Stimulated activated naive CD4-positive, alpha-beta T cell treated with Interleukin-2 at 50 U/mL for 16 hours (primary cell): ENCODE measurements around the gene COL28A1.

ENCODE experiments used
- DNase-seq: peaks from one replicate; lab custom pipeline; 2025; lab: John Stamatoyannopoulos, UW

COL28A1 gene

DNA sequence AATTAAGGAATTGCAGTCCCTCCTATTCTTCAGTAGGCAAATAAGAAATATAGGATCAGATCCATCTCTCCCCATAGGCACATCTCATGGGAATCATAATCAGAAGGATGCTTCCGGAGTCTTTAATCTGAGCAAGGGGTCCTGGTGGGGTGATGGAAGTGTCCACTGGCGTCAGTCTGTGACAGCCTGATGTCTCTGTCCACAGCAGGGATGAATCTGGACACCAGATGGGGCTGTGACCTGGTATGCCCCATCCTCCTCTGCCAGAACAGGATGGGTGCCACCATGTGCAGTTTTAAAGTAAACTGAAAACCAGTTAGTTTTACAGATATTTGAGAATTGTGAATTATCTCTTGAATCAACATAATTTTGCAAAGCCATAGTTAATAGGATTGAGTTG is 204.7 kb downstream of the COL28A1 start:
- no peak for DNase-seq

DNA sequence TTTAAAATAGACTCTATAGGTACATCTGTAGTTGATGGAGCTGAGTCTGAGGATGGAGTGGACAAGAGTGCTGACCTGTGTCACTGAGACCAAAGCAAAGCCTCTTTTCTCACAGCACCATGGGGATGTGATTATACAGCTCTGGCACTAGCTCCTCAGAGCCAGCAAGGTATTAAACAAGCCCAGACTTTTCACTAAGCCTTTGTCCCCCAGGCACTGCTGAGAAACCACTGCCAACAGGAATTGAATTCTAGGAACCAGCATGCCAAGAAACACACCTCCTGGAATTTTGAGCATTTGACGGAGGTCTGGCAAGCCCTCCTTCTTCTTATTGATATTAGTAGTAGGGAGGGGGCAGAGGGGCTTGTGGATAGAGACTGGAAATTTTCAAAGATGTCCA is 206.3 kb downstream of the COL28A1 start:
- no peak for DNase-seq

DNA sequence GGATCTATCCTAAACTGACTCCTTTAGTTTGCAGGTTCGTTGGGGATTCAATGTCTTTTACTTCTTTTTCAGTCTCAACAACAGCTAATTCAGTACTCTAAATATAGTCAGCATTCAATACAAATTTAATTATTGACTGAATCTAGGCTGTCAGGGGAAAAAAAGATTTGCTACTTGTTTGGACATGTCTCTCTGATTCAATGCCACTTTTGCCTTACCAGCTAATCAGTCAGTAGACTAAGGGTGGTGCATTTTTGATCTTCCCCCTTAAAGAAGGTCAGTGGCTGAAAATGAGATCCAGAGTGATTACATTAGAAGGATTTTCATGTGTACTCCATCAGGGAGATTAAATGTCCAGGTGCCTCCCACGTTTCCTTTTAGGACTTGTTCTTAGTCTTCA is 208.2 kb downstream of the COL28A1 start:
- DNase-seq = no peak

DNA sequence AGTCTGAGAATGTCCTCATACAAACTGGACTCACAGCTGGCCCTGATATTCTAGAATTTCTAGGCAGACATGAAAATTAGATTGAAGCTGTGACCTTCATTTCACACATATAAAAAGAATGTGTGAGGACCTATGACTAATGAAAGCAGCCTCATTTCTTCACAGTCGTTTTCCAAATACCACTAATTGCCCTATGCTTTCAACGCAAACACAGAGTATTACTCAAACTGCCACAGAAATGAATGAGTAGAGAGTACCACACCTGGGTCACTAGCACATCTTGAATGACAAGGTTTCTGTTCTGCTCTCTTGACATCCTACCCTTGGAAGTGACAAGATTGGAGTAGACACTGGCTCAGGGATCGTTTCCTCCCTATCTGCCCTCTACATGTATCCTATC is 211.0 kb downstream of the COL28A1 start:
- no peak for DNase-seq

DNA sequence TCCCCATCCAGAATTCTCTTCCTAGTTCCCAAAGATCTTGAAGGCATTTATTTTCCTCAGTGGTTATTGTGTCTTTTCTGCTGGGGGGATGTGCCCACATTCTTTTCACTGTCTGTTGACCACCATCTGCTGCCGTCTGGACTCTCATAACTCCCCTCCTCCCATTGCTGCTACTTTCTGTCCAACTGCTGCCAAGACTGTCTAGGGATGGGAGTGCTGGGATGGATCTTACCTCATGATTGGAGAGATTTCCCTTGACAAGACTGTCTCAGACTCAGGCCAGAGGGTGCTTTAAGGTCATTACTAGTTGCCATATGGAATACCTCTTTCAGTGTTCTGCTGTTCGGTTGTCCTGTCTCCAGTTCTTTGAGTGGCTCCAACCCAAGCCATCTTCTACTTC is 211.8 kb downstream of the COL28A1 start:
- no peak for DNase-seq

DNA sequence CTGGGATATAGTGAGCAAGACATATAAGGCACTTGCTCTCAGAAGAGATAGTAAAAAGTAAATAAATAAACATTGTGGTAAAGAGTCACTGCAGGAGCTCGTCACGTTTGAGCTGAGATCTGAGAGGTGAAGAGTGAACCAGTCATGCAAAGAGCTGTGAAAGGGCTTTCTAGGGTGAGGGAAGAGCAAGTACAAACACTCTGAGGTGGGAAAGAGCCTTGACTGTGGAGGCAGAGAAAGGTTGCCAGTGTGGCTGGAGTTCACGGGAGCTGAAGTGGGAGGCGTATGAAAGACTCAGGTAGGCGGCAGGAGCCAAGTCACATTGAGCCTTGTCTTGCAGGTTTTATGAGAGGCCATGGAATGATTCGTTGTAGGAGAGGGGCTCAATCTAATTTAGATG is 212.3 kb downstream of the COL28A1 start:
- no peak for DNase-seq

DNA sequence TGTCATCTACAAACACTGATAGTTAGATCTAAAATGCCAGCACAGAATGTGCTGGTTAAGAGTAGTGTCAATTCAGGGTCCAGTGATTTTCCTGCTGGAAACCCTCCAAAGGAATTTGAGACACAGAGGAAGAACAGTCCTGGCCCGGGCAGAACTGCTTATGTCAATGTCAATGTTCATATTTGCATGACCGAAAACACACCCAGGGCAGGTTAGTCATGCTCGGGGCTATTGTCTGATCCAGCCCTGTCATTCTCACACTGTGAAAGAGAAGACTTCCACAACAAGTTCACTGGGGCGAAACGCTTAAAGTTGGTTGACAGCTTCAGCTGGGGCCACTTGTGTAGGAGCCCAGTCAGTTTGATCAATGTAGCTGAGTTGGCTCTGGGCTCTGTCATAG is 214.0 kb downstream of the COL28A1 start:
- DNase-seq = no peak

DNA sequence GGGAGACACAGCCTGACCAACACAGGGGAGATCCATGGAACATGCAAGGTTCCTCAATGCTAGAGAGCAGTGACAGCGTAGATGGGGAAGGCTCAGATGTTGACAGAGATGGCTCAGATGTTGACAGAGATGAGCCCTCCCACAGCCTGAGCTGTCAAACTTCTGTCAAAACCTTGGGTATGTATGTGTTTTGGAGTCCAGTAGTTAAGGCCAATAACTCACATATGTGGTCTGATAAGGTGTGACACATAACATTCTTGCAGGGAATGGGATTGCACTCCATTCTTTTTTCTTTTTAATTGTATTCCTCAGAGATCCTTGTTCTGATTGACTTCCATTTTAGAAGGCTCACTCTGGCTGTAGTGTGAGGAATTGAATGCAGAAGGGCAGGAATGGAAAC is 217.1 kb downstream of the COL28A1 start:
- no peak for DNase-seq

DNA sequence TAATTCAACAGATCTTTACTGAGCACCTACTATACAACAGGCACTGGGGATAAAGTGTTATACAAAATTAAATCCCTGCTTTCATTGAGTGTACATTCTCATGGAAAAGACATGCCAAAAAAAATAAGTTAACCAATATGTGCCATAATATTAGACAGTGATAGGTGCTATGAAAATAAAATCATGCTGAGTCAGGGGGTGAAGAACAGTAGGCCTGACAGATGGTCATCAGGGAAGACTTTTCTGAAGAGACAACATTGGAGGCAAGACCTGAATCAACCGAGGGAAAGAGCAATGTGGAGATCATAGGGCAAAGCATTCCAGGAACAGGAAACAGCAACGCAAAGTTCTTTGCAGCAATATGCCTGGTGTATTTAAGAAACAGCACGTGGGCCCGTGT is 217.8 kb downstream of the COL28A1 start:
- DNase-seq = no peak

DNA sequence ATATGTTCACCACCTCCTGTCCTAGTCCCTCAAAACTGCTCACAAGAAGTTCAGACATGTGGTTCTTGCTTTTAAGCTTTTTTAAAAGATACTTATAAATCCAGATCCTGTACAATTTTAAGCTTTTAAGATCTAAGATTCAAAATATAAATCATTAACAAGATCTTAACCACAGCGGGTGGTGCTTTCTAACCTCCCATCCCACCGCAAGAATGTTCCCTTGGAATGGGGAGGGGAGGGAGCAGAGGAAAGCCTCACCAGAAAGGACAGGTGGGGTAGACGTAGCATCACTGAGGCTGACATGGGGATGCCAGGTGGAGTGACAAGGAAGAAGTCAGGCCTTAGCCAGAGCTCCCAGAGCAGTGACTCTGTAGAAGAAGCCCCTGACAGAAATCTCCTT is 219.8 kb downstream of the COL28A1 start:
- no peak for DNase-seq

DNA sequence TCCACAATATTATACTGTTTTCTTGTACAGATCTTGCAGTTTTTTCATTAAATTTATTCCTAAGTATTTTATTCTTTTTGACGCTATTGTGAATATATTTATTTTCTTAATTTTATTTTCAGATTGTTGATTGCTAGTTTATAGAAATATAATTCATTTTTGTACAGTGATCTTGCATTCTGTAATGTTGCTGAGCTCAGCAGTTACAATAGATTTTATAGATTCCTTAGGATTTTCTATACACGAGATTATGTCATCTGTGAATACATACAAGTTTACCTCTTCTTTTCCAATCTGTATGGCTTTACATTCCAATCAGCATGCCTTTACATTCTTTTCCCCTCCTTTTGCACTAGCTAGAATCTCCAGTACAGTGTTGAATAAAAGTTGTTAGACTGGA is 223.3 kb downstream of the COL28A1 start:
- DNase-seq = no peak

DNA sequence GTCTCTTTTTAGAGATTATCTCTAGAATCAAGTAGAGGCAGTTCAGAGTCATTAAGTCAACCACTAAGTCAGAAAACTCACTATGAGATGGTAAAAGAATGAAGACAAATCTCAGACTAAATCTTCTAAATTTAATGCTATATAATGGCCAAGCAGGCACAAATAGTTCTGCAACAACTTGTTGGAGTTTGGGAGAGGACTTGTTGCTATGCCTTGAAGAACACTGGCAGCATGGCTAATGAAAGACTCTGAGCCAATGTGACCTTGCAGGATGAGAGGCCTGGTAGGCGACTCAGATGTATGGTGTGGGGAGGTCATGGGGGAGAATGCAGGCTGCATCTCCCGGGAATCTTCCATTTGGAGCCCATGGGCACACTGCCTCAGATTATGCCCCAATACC is 224.7 kb downstream of the COL28A1 start:
- DNase-seq = no peak

DNA sequence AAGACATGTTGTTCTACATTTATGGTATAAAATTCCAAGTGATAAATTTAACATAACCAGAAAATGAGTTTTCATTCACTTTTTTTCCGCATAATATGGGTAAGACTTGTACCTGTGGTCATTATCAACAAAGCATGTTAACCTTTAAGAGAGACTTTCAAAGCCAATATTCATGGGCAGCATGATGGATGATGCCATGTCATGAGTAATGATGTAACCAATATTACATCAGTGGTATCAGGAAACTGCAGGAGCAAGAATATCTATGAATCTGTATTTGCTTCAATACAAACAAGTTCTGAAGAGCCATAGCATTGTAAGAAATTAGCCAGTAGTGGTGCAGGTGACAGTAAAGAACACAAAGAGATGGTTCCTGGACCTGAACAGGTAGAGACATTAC is 226.5 kb downstream of the COL28A1 start:
- no peak for DNase-seq
